IPS DF 4.7 (cell line): ENCODE results near the gene CEP72.
"Not testable (repeated sequence)": the region's sequence is repeated elsewhere in the genome, so short reads cannot be mapped to it uniquely, and the experiment has no call there.

Experiments used
- DNase-seq: peaks from one replicate; pipeline ENCODE4 v3.0.0-alpha.2; 2013; ENCODE audit warnings: low spot score; ENCODE audit errors: extremely low read depth

Gene CEP72

DNA sequence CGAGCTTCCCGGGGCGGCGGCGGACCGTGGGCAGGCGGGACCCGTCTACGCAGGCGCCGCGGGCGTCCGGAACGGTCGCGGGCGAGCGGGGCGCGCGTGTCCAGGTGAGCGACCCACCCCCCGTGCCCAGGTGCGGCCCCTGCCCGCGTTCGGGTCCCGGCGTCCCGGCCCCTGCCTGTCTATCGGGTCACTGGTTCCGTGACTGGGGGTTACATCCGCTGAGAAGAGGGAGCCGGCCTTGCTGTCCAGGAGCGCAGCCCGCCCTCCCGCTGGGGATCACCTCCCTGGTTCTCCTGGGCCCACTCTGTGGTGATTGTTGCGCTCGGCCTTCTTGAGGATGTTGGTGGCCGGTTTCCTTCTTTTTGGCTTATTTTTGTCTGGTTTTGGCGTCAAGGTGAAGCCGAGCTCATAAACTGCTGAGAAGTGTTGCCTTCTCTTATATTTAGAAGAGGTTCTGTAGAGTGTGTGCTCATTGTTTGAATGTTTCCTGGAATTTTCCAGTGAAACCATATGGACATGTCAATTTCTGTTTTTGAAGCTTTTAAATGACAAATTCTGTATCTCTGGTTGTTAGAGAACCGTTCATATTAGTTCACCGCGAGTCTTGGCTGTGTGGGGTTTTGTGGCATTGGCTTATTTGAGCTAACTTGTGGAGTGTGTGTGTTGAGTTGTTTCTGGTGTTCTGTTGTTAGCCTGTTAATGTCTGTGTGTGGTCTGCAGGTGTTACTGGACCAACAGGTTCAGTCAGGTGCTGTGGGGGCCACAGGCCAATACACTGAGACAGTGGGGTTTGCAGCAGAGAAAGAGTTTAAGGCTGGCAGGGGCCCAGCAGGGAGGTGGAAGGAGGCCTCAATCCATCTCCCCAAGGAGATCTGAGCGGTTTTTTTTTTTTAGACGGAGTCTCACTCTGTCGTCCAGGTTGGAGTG lies 621 bp downstream of the CEP72 start:
- no peak for DNase-seq

- no peak for DNase-seq
These were observed 4.4 kb downstream of the CEP72 start for GRCh38 chr5:616484-617039.

- no peak for DNase-seq
These were observed 5.8 kb downstream of the CEP72 start for GRCh38 chr5:617896-618295.

GRCh38 chr5:618450-618849 lies 6.3 kb downstream of the CEP72 start:
- no peak for DNase-seq

- DNase-seq: no peak
These were observed 7.3 kb downstream of the CEP72 start for GRCh38 chr5:619444-619843.

DNA sequence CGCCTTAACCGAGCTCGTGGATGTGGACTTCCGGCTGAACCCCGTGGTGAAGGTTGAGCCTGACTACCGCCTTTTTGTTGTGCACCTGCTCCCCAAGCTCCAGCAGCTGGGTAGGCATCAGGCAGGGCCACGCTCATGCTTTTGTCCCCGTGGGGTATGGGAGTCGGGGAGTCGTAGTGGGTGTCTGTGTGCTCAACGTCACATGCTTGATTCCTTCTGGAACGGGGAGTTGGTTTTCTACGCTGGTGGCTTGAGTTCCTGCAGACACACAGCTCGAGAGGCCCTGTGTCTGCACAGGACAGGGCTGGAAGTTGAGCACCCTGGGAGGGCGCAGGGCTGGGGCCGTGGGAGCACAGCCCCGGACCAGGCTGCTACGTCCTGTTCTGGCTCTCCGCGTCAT lies 8.0 kb downstream of the CEP72 start:
- DNase-seq: no peak

- no peak for DNase-seq
These were observed 8.5 kb downstream of the CEP72 start for GRCh38 chr5:620586-621180.

DNA sequence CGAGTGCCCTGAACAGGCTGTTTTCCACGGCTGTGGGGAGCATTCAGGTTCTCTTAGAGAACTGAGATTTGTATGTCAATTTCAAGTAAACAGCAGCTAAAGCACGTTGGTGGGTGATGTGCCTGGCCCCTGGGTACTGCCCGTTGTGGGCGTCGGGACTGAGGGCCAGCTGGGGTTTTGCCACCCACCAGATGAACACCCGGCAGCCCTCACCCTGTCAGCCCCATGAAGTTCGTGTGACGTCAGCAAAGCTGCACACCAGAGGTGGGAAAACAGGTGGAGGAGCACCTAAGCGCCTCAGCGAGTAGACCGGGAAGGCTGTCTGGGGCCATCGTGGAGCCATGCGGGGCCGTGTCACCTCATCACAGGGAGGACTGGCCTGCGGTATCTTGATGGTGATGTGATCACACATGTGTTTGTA lies 9.2 kb downstream of the CEP72 start:
- no peak for DNase-seq

DNA sequence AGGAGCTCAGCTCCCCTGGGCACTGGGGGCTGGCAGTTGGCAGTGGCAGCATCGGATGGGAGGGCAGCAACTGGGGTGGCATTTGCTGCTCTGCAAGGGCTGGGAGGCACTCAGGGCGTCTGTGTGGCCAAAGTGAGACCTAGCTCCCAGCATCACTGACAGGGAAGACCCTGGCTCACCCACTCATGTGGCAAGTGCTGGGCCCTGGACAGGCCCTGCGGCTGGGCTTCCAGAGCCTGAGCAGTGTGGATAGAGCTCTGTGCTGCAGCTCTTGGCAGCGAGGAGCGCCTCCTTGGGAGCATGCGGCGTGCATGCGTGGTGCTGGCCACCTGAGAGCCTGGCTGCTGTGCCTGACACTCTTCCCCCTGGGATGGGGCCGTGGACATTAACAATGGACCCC lies 10.2 kb downstream of the CEP72 start:
- no peak for DNase-seq

DNA sequence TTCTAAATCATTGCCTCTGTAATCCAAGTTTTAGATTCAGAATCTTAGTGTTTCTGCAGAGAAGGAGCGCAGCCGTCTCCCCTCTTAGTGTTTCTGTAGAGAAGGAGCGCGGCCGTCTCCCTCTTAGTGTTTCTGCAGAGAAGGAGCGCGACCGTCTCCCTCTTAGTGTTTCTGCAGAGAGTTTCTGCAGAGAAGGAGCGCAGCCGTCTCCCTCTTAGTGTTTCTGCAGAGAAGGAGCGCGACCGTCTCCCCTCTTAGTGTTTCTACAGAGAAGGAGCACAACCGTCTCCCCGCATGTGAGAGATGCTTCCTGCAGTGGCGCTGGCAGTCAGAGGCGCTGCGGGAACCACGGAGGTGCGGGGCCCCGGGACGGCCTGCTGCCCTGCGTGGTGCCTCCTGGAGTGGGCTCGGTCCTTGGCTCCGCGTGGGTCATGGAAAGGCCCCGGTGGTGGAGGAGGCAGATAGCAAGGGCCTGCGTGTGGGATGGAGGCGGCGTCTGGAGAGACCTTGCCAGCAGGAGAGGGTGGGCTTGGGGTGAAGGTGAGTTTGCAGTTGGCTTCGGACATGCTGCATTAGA lies 10.9 kb downstream of the CEP72 start:
- DNase-seq: no peak

DNA sequence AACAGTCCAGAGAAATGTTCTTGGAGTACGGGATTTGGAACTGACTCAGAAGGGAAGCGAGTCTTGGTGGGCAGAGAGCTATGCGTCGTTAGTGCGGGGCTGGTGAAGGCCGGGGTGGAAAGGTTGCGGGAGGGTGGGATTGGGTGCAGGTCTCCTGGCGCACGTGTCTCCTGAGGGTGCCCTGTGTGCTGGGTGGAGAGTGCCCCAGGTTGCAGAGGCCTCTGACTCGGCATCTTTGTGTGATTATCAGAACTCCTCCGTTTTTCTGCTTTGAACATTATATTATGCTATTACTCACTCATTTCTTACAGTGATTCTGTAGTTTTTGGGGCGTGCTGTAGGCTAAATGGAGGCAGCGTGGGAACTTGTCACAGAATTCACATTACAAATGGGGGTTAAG lies 11.4 kb downstream of the CEP72 start:
- no peak for DNase-seq

DNA sequence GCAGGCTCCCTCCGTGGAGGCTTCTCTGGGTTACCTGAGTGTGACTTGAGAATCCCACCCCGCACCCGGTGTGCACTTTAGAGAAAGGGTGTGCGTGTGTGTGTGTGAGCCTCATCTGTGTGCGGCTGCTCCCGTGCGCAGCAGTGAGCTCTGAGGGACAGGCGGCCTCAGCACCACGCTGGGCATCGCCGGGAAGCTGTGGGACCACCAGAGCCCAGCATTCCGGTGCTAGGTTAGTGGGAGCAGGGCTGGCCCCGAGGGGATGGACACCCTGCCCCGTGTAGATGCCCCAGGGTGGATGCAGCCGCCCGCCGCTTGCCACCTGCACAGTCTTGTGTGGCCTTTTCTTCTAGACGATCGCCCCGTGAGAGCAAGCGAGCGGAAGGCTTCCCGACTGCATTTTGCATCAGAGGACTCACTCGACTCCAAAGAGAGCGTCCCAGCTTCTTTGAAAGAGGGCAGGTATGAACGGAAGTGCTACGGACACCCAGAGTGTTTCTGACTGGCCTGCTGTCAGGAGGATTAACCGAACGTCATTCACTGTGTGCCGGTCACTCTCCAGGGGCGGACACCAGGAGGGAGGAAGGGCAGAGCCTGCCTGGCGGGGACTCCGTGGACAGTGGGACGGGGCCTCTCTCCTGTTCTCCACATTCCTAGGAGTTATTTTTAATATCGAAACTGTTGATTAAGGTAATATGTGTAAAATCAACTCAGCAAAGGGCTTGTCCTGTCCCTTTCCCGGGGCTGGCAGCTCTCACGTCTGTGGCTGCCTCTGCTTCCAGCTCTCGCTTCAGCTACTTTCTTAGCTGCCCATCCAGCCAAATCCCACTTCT lies 12.2 kb downstream of the CEP72 start:
- no peak for DNase-seq

DNA sequence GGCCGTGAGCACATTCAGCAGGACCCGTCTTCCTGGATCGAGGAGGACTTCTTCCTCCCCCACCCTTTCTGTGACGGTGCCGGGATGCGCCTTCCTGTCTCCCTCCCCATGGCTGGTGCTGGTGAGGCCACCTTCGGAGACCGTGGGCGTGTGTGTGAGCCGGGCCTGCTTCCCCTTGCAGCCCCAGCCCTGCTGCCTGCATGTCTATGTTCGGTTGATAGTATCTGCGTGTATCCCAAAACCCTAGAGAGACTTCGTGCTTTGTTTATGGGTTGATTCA lies 12.8 kb downstream of the CEP72 start:
- no peak for DNase-seq

DNA sequence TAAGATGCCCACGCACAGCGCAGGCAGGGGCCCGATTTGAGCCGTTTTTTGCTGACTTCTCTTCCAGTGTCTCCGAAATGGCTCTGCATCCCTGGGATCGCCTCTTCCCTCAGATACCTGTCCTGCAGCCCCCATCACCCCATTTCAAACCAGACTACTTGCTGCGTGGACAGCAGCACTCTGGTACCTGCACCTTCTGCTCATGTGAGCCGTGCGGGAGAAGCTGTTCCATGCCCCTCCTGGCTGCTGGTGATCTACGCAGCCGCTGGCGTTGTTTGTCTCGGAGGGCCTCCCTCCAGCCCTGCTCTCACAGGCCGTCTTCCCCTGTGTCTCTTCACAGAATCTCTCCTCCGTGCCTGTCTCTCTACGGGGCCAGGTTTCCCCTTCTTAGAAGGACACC lies 13.4 kb downstream of the CEP72 start:
- DNase-seq: no peak

DNA sequence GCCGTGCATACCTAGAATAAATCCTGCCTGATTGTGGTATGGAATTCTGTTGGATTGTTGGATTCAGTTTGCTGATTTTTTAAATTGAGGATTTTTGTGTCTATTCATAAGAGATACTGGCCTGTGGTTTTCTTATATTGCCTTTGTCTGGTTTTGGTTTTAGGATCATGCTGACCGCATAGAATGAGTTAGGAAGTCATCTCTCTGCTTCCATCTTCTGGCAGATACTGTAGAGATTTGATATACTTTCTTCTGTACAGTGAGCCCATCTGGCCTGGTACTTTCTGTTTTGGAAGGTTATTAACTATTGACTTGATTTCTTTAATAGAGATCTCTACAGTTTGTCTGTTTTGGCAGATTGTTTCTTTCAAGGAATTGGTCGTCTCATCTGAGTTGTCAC lies 14.7 kb downstream of the CEP72 start:
- no peak for DNase-seq

GRCh38 chr5:627840-628239 lies 15.7 kb downstream of the CEP72 start:
- no peak for DNase-seq

GRCh38 chr5:628351-629205 lies 16.4 kb downstream of the CEP72 start:
- not testable (repeated sequence) for DNase-seq

DNA sequence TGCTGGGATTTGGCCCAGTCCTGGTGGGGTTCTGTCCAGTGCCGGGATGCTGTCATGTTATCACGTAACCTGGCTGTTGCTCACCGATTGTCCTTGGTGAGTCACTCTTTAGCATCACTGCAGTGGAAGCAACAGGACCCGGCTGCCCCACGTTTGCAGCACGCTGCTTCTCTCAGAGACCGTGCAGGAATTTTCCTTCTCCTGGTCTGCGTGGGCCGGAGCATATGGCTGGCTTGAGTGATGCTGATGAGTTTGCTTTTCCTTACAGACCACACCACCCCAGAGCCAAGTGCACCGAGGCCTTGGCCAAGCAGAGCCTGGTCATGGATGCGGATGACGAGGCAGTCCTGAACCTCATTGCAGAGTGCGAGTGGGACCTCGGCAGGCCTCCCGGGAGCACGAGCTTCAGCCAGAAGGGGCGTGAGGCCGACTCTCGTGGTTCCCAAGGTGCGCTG lies 21.4 kb downstream of the CEP72 start:
- no peak for DNase-seq

DNA sequence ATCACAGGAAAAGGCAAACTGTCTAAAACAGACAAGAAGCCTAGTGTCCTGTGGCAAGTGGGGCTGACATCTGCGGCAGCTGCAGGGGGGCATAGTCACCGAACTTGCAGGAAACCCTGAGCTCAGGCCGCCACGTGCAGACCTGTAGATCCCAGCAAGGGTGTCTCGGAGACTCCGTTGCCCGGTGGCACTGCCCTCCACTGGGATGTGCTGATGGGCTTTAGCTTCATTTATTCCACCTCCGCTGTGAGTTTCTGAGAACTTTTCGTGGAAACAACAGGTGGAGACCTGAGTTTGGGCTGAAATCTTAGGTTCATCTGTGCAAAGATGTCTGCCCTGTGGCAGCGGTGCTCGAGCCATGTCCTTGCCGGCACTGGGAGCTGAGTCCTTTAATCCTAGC lies 22.1 kb downstream of the CEP72 start:
- no peak for DNase-seq

GRCh38 chr5:635306-636055 lies 23.3 kb downstream of the CEP72 start:
- DNase-seq: no peak
